GM23338 (cell line): ENCODE measurements around the gene MXRA7. TPM values are rescaled to one million over a fixed set of nuclear protein-coding genes. Genes with fewer than 3 reads are reported as not detected.

ENCODE experiments used
- ATAC-seq: fragments of 200-7000 bp; cut with Tn5 transposase; 3 replicates; pipeline ENCODE4 v1.9.1; 2020
- DNase-seq: peaks from one replicate; pipeline ENCODE4 v3.0.0-alpha.2; 2015; ENCODE audit warnings: low spot score
- H2AFZ ChIP-seq: fragments of 200-600 bp; sonication (generic); 2 replicates; pipeline ENCODE4 v1.8.0; 2016; ENCODE audit warnings: antibody characterized with exemption, mild to moderate bottlenecking, moderate library complexity
- H3F3A ChIP-seq: fragments of 200-600 bp; sonication (generic); replicated peaks from 2 replicates; pipeline ENCODE4 v1.8.0; 2017; ENCODE audit warnings: antibody characterized with exemption, mixed run types, low read depth
- H3K27ac ChIP-seq: fragments of 200-600 bp; sonication (generic); 2 replicates; pipeline ENCODE4 v1.6.1; 2016; ENCODE audit warnings: low read depth
- H3K27me3 ChIP-seq: fragments of 200-600 bp; sonication (generic); 2 replicates; pipeline ENCODE4 v1.8.0; 2016; ENCODE audit warnings: mild to moderate bottlenecking, mixed run types, moderate library complexity; ENCODE audit not compliant: insufficient read depth
- H3K36me3 ChIP-seq: fragments of 200-600 bp; sonication (generic); 2 replicates; pipeline ENCODE4 v1.8.0; 2016; ENCODE audit warnings: mild to moderate bottlenecking; ENCODE audit not compliant: insufficient read depth
- H3K4me1 ChIP-seq: fragments of 200-600 bp; sonication (generic); 2 replicates; pipeline ENCODE4 v1.8.0; 2016; ENCODE audit warnings: mild to moderate bottlenecking, moderate library complexity; ENCODE audit not compliant: insufficient read depth
- H3K4me2 ChIP-seq: fragments of 200-600 bp; sonication (generic); 2 replicates; pipeline ENCODE4 v1.7.1; 2017; ENCODE audit warnings: mixed run types
- H3K4me3 ChIP-seq: fragments of 200-600 bp; sonication (generic); 2 replicates; pipeline ENCODE4 v1.6.1; 2016; ENCODE audit warnings: mixed run types
- H3K79me2 ChIP-seq: fragments of 200-600 bp; sonication (generic); replicated peaks from 2 replicates; pipeline ENCODE4 v1.8.0; 2017; ENCODE audit warnings: mild to moderate bottlenecking; ENCODE audit not compliant: insufficient read depth
- H3K9me2 ChIP-seq: fragments of 200-600 bp; sonication (generic); 2 replicates; pipeline ENCODE4 v1.8.0; 2017; ENCODE audit not compliant: insufficient read depth
- H4K20me1 ChIP-seq: fragments of 200-600 bp; sonication (generic); replicated peaks from 2 replicates; pipeline ENCODE4 v1.8.0; 2017; ENCODE audit warnings: mild to moderate bottlenecking; ENCODE audit not compliant: insufficient read depth
- H3K27ac Mint-ChIP-seq: 2 replicates; pipeline ENCODE4 v1.8.0; 2020; ENCODE audit warnings: inconsistent platforms, mild to moderate bottlenecking, moderate library complexity, mixed read lengths
- H3K27me3 Mint-ChIP-seq: 3 replicates; pipeline ENCODE4 v1.8.0; 2022; ENCODE audit warnings: low read depth, mild to moderate bottlenecking, moderate library complexity, mixed read lengths, inconsistent platforms; ENCODE audit not compliant: insufficient read depth, poor library complexity
- H3K36me3 Mint-ChIP-seq: 3 replicates; pipeline ENCODE4 v1.8.0; 2021; ENCODE audit warnings: low read depth, mild to moderate bottlenecking, inconsistent platforms, moderate library complexity, mixed read lengths
- H3K4me1 Mint-ChIP-seq: 3 replicates; pipeline ENCODE4 v1.8.0; 2020; ENCODE audit warnings: mild to moderate bottlenecking, inconsistent platforms, mixed read lengths
- H3K4me3 Mint-ChIP-seq: 3 replicates; pipeline ENCODE4 v1.8.0; 2021; ENCODE audit warnings: moderate library complexity, mild to moderate bottlenecking, inconsistent platforms, mixed read lengths
- H3K9me3 Mint-ChIP-seq: 3 replicates; pipeline ENCODE4 v1.8.0; 2020; ENCODE audit warnings: moderate library complexity, mild to moderate bottlenecking, inconsistent platforms, mixed read lengths
- CREB1 ChIP-seq: fragments of 250-450 bp; sonication (Bioruptor Pico); IDR thresholded peaks from 2 replicates; pipeline ENCODE4 v1.5.0; 2020; ENCODE audit warnings: low read depth, mild to moderate bottlenecking, moderate library complexity
- CTCF ChIP-seq, 2 experiments: fragments of 200-600 bp in 1 of 2; sonication (generic) in 1 of 2; conservative IDR thresholded peaks; 2 replicates each; pipeline versions ENCODE4 v1.5.1 to v1.6.1; 2016 to 2017; ENCODE audit warnings: antibody characterized with exemption in 2 of 2, low read depth in 2 of 2, mild to moderate bottlenecking in 2 of 2, moderate library complexity in 1 of 2
- ETS1 ChIP-seq: IDR thresholded peaks from 2 replicates; pipeline ENCODE4 v1.6.1; 2016; ENCODE audit warnings: antibody characterized with exemption
- EZH2phosphoT487 ChIP-seq: fragments of 200-600 bp; sonication (generic); IDR thresholded peaks from one replicate; pipeline ENCODE4 v1.8.1; 2018; ENCODE audit warnings: antibody characterized with exemption; ENCODE audit not compliant: unreplicated experiment
- JUNB ChIP-seq: IDR thresholded peaks from one replicate; pipeline ENCODE4 v1.6.1; 2016; ENCODE audit warnings: antibody characterized with exemption; ENCODE audit not compliant: unreplicated experiment
- POLR2AphosphoS5 ChIP-seq: IDR thresholded peaks from 2 replicates; pipeline ENCODE4 v1.6.1; 2016; ENCODE audit warnings: antibody characterized with exemption, low read depth
- REST ChIP-seq: IDR thresholded peaks from one replicate; pipeline ENCODE4 v1.6.1; 2018; ENCODE audit warnings: antibody characterized with exemption; ENCODE audit not compliant: unreplicated experiment
- ZNF462 ChIP-seq: fragments of 250-450 bp; sonication (Bioruptor Pico); IDR thresholded peaks from 2 replicates; pipeline ENCODE4 v1.5.0; 2020; ENCODE audit warnings: mild to moderate bottlenecking, moderate library complexity
- polyA plus RNA-seq: library from polyadenylated mRNA; unstranded; fragments of >200 nt; fragmentation: Nextera tagmentation; extraction: Ambion mirVana; gene quantifications from 2 replicates; pipeline ENCODE4 v1.2.1, GENCODE V29; 2016
- total RNA-seq: library from RNA; depleted of rRNA; stranded (reverse); fragments of >200 nt; shearing (Covaris generic); gene quantifications from 2 replicates; pipeline ENCODE4 v1.2.3, GENCODE V29; 2014

MXRA7 gene
- total and polyA plus RNA-seq, 2 experiments from 2014 or later = 12.1 to 46.6 TPM

- peaks cover 5% of the 10 kb centered on the region for H3K4me1 ChIP-seq
- no peak overlapping the region for H3K4me2 ChIP-seq
- no peaks in the 10 kb centered on the region for H3K36me3 ChIP-seq
- H3K4me3 ChIP-seq = no peak overlapping the region
- H3F3A ChIP-seq = no peaks in the 10 kb centered on the region
- no peaks in the 10 kb centered on the region for H3K27me3 ChIP-seq
- no peak overlapping the region for H2AFZ ChIP-seq
- H3K9me3 Mint-ChIP-seq = no peaks in the 10 kb centered on the region
- H3K27ac ChIP-seq = no peak overlapping the region
- ATAC-seq (no peak), DNase-seq (no peak)
- H3K9me2 ChIP-seq = no peaks in the 10 kb centered on the region
- TF ChIP-seq ZNF462 (CRISPR knock-in tag) = no peak
- no peak for TF ChIP-seq EZH2phosphoT487
- no peak for TF ChIP-seq CTCF (conservative IDR thresholded peaks at IDR 0.05; ENCODE audit: low read depth in 2 of 2)
- TF ChIP-seq POLR2AphosphoS5 = no peak
- TF ChIP-seq ETS1 = no peak
- no peak for TF ChIP-seq CREB1 (CRISPR knock-in tag)
- TF ChIP-seq REST = no peak
- TF ChIP-seq JUNB = no peak
- H3K79me2 ChIP-seq = no peaks in the 10 kb centered on the region
- H3K4me3 Mint-ChIP-seq = no peak overlapping the region
- no peaks in the 10 kb centered on the region for H4K20me1 ChIP-seq
- H3K27ac Mint-ChIP-seq = no peak overlapping the region
- peaks cover 15% of the 10 kb centered on the region for H3K4me1 Mint-ChIP-seq
- no peaks in the 10 kb centered on the region for H3K36me3 Mint-ChIP-seq
- peaks cover 12% of the 10 kb centered on the region for H3K27me3 Mint-ChIP-seq
Observed at GRCh38 chr17:76635039-76635438, 75.7 kb downstream of the MXRA7 start.
